Trophoblast cell (in vitro differentiated cells and primary cell): ENCODE data around the gene PFKL.

ENCODE experiments used
- DNase-seq, 2 donors: peaks; one replicate each; pipeline ENCODE4 v3.0.0-alpha.2; 2016
- H2AFZ ChIP-seq: 2 replicates; pipeline ENCODE4 v1.6.1; 2013; ENCODE audit warnings: low read length, moderate library complexity, mild to moderate bottlenecking; ENCODE audit not compliant: insufficient read depth, poor library complexity
- H2AK5ac ChIP-seq: 2 replicates; pipeline ENCODE4 v1.6.1; 2013; ENCODE audit warnings: mild to moderate bottlenecking, low read length
- H2BK120ac ChIP-seq: 2 replicates; pipeline ENCODE4 v1.6.1; 2013; ENCODE audit warnings: low read length, mild to moderate bottlenecking, moderate library complexity; ENCODE audit not compliant: insufficient read depth, poor library complexity
- H2BK12ac ChIP-seq: 2 replicates; pipeline ENCODE4 v1.6.1; 2013; ENCODE audit warnings: mild to moderate bottlenecking, low read length, moderate library complexity
- H2BK5ac ChIP-seq: 2 replicates; pipeline ENCODE4 v1.6.1; 2013; ENCODE audit warnings: low read length, low read depth, moderate library complexity, mild to moderate bottlenecking; ENCODE audit not compliant: poor library complexity
- H3K14ac ChIP-seq: 2 replicates; pipeline ENCODE4 v1.6.1; 2013; ENCODE audit warnings: mild to moderate bottlenecking, low read length
- H3K18ac ChIP-seq: 2 replicates; pipeline ENCODE4 v1.6.1; 2013; ENCODE audit warnings: mild to moderate bottlenecking, low read length
- H3K23ac ChIP-seq: 2 replicates; pipeline ENCODE4 v1.6.1; 2013; ENCODE audit warnings: low read length
- H3K27ac ChIP-seq: 2 replicates; pipeline ENCODE4 v1.5.1; 2013; ENCODE audit warnings: low read depth, mild to moderate bottlenecking, inconsistent platforms, low read length, moderate library complexity
- H3K27me3 ChIP-seq: 2 replicates; pipeline ENCODE4 v1.6.1; 2013; ENCODE audit warnings: inconsistent platforms, mild to moderate bottlenecking, low read length, moderate library complexity; ENCODE audit not compliant: insufficient read depth
- H3K36me3 ChIP-seq, 2 experiments: 1 replicate in 1 of 2; 2 replicates in 1 of 2; pipeline ENCODE4 v1.6.1; 2013; ENCODE audit warnings: low read length in 2 of 2, mild to moderate bottlenecking in 2 of 2, moderate library complexity in 1 of 2; ENCODE audit not compliant: insufficient read depth in 2 of 2, control insufficient read depth in 1 of 2
- H3K4ac ChIP-seq: 2 replicates; pipeline ENCODE4 v1.6.1; 2013; ENCODE audit warnings: low read depth, mild to moderate bottlenecking, low read length, moderate library complexity
- H3K4me1 ChIP-seq, 2 experiments: 1 replicate in 1 of 2; 2 replicates in 1 of 2; pipeline ENCODE4 v1.6.1; 2013; ENCODE audit warnings: low read length in 2 of 2, mild to moderate bottlenecking in 2 of 2, moderate library complexity in 1 of 2; ENCODE audit not compliant: insufficient read depth in 2 of 2, control insufficient read depth in 1 of 2
- H3K4me2 ChIP-seq: 2 replicates; pipeline ENCODE4 v1.6.1; 2013; ENCODE audit warnings: inconsistent platforms, mild to moderate bottlenecking, low read length, moderate library complexity
- H3K4me3 ChIP-seq: 2 replicates; pipeline ENCODE4 v1.5.1; 2013; ENCODE audit warnings: mild to moderate bottlenecking, low read depth, low read length, inconsistent platforms
- H3K79me1 ChIP-seq: one replicate; pipeline ENCODE4 v1.6.1; 2013; ENCODE audit warnings: low read length
- H3K79me2 ChIP-seq: 2 replicates; pipeline ENCODE4 v1.6.1; 2013; ENCODE audit warnings: low read length, mild to moderate bottlenecking; ENCODE audit not compliant: control insufficient read depth, insufficient read depth, poor library complexity
- H3K9ac ChIP-seq: 2 replicates; pipeline ENCODE4 v1.6.1; 2013; ENCODE audit warnings: mild to moderate bottlenecking, low read length
- H3K9me3 ChIP-seq: 2 replicates; pipeline ENCODE4 v1.6.1; 2013; ENCODE audit warnings: low read depth, mild to moderate bottlenecking, control low read depth, inconsistent platforms, low read length; ENCODE audit not compliant: insufficient read depth
- H4K12ac ChIP-seq: 2 replicates; pipeline ENCODE4 v1.6.1; 2013; ENCODE audit warnings: low read depth, mild to moderate bottlenecking, low read length, moderate library complexity
- H4K8ac ChIP-seq: 2 replicates; pipeline ENCODE4 v1.6.1; 2013; ENCODE audit warnings: low read depth, mild to moderate bottlenecking, low read length, moderate library complexity
- H4K91ac ChIP-seq: one replicate; pipeline ENCODE4 v1.6.1; 2013; ENCODE audit warnings: low read depth, mild to moderate bottlenecking, low read length, moderate library complexity
- WGBS: extraction: QIAGEN DNeasy Blood & Tissue Kit; methylation state at CpG from one replicate; pipeline ENCODE4 v1.1.7; 2013; ENCODE audit warnings: missing lambda C conversion rate; ENCODE audit not compliant: insufficient read length, insufficient coverage; ENCODE audit errors: extremely low coverage; 5-methylcytosine and 5-hydroxymethylcytosine counted together

Gene PFKL

DNA sequence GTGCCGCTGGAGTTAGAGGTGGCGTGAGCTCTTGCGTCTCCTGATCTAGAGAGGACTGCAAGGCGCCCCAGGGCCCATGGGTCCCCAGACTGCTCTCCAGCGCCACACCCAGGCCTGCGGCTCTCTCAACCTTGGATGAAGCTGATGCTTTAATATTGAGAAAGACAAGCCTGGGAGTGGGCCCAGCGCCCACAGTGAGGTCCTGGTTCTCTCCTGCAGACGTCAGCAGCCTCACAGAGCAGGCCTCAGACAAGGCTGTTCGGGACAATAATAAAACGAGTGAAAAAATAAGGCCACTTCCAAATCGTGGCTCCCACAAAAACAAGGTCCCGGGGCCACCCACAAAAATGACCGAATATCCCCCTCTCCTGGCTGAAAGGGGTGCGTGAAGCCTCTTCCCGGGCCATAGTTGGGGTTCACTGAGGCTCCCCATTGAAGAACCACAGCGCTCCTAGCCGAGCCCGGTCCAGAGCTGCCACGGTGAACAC is 32.2 kb upstream of the PFKL start:
- Histone ChIP-seq H3K4ac (no peak overlapping the region), H3K79me2 (no peaks in the 10 kb centered on the region), H3K23ac (no peak overlapping the region), H3K27me3 (no peaks in the 10 kb centered on the region), H2BK120ac (no peak overlapping the region), H3K4me2 (no peak overlapping the region), H4K91ac (no peak overlapping the region), H2BK5ac (no peak overlapping the region), H2BK12ac (no peak overlapping the region), H3K36me3 (no peaks in the 10 kb centered on the region), H3K9me3 (no peaks in the 10 kb centered on the region), H4K8ac (no peak overlapping the region), H2AK5ac (no peak overlapping the region), H3K27ac (no peak overlapping the region), H3K79me1 (no peaks in the 10 kb centered on the region), H3K9ac (no peak overlapping the region), H3K18ac (no peak overlapping the region), H2AFZ (no peak overlapping the region), H4K12ac (no peak overlapping the region), H3K4me1 (peaks cover 5 to 6% of the 10 kb centered on the region in 2 experiments), H3K14ac (no peak overlapping the region), H3K4me3 (no peak overlapping the region)
- no peak for DNase-seq
- no CpG with 5 or more reads among the region's 19 CpGs for WGBS

- Histone ChIP-seq H3K4me2 (no peak overlapping the region), H3K9me3 (no peaks in the 10 kb centered on the region), H4K12ac (no peak overlapping the region), H3K79me1 (no peaks in the 10 kb centered on the region), H2BK120ac (no peak overlapping the region), H4K8ac (no peak overlapping the region), H3K9ac (no peak overlapping the region), H3K4me3 (no peak overlapping the region), H3K79me2 (no peaks in the 10 kb centered on the region), H3K23ac (no peak overlapping the region), H3K14ac (no peak overlapping the region), H2BK5ac (no peak overlapping the region), H3K4me1 (no peaks in the 10 kb centered on the region), H3K27me3 (no peaks in the 10 kb centered on the region), H3K36me3 (no peaks in the 10 kb centered on the region), H2AFZ (no peak overlapping the region), H4K91ac (no peak overlapping the region), H2AK5ac (no peak overlapping the region), H3K4ac (no peak overlapping the region), H2BK12ac (no peak overlapping the region), H3K18ac (no peak overlapping the region), H3K27ac (no peak overlapping the region)
- WGBS = no CpG with 5 or more reads among the region's 8 CpGs
- no peak for DNase-seq
Observed at GRCh38 chr21:44269090-44269489, 30.8 kb upstream of the PFKL start.

GRCh38 chr21:44271558-44272283 is 28.1 kb upstream of the PFKL start:
- no CpG with 5 or more reads among the region's 18 CpGs for WGBS

DNA sequence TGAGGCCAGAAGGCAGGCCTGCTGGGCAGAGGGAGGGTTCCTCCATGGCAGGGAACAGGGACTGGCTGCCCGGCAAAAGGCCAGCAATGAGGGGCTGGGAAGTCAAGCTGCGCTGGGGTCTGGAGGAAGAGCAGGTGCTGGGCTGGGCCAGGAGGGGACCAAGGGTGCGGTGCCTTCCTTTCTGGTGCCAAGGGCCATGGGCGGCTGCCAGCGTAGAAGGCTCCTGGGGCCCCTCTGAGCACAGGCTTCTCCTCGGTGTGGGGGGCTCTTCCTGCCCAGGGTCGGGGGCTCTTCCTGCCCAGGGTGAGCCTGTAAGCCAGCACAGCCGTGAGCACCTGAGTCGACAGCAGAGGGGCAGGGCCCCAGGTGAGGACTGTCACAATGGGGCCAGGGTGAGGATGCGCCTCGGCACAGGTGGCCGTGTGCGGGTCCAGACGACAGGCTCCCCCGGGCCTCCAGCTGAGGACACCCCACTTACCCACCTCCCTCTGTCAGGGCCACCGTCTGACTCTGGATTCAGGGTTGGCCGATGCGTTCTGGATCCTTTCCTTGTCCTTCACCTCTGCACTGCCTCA is 27.5 kb upstream of the PFKL start:
- H4K91ac ChIP-seq = no peak overlapping the region
- DNase-seq = no peak
- H3K4me2 ChIP-seq = no peak overlapping the region
- H2AK5ac ChIP-seq = no peak overlapping the region
- no peak overlapping the region for H3K4me3 ChIP-seq
- no peaks in the 10 kb centered on the region for H3K79me2 ChIP-seq
- H3K14ac ChIP-seq = no peak overlapping the region
- no peak overlapping the region for H2AFZ ChIP-seq
- no peak overlapping the region for H4K12ac ChIP-seq
- no peak overlapping the region for H4K8ac ChIP-seq
- H3K4me1 ChIP-seq = no peaks in the 10 kb centered on the region
- no peaks in the 10 kb centered on the region for H3K9me3 ChIP-seq
- H2BK12ac ChIP-seq = no peak overlapping the region
- no CpG with 5 or more reads among the region's 18 CpGs for WGBS
- H3K9ac ChIP-seq = no peak overlapping the region
- no peak overlapping the region for H3K27ac ChIP-seq
- no peak overlapping the region for H3K23ac ChIP-seq
- no peak overlapping the region for H2BK120ac ChIP-seq
- H2BK5ac ChIP-seq = no peak overlapping the region
- H3K27me3 ChIP-seq = no peaks in the 10 kb centered on the region
- H3K79me1 ChIP-seq = no peaks in the 10 kb centered on the region
- no peak overlapping the region for H3K4ac ChIP-seq
- no peaks in the 10 kb centered on the region for H3K36me3 ChIP-seq
- no peak overlapping the region for H3K18ac ChIP-seq

More at GRCh38 chr21:44271558-44272283, 28.1 kb upstream of the PFKL start:
- peak overlapping the region; percentile 38 for H2BK12ac ChIP-seq
- no peak overlapping the region for H3K18ac ChIP-seq
- no peaks in the 10 kb centered on the region for H3K4me1 ChIP-seq
- no peak overlapping the region for H2AK5ac ChIP-seq
- H3K14ac ChIP-seq = no peak overlapping the region
- no peaks in the 10 kb centered on the region for H3K36me3 ChIP-seq
- H3K27me3 ChIP-seq = no peaks in the 10 kb centered on the region
- no peak overlapping the region for H3K4me3 ChIP-seq
- no peak for DNase-seq
- H2AFZ ChIP-seq = no peak overlapping the region
- no peak overlapping the region for H3K4me2 ChIP-seq
- no peaks in the 10 kb centered on the region for H3K9me3 ChIP-seq
- H4K91ac ChIP-seq = no peak overlapping the region
- no peak overlapping the region for H3K27ac ChIP-seq
- no peaks in the 10 kb centered on the region for H3K79me2 ChIP-seq
- H3K4ac ChIP-seq = no peak overlapping the region
- no peak overlapping the region for H4K8ac ChIP-seq
- H2BK120ac ChIP-seq = no peak overlapping the region
- H4K12ac ChIP-seq = no peak overlapping the region
- H3K79me1 ChIP-seq = no peaks in the 10 kb centered on the region
- H2BK5ac ChIP-seq = no peak overlapping the region
- H3K9ac ChIP-seq = no peak overlapping the region
- no peak overlapping the region for H3K23ac ChIP-seq
